Endothelial cell of hepatic sinusoid (primary cell): Measurements from ENCODE around the gene OGDH.
"Not testable (repeated sequence)": the region's sequence is repeated elsewhere in the genome, so short reads cannot be mapped to it uniquely, and the experiment has no call there.

Experiments used
- in situ Hi-C: cut with HindIII; loops from 2 replicates; pipeline ENCODE4 v1.10.0; 2017; ENCODE audit warnings: low sequenced_read_pairs

Gene OGDH

GRCh38 chr7:44698046-44698580 lies 91.7 kb downstream of the OGDH start:
- in situ Hi-C loops: no loop called here

GRCh38 chr7:44699598-44699997 lies 93.2 kb downstream of the OGDH start:
- in situ Hi-C loops: not testable (repeated sequence)

GRCh38 chr7:44700322-44700721 lies 93.9 kb downstream of the OGDH start:
- in situ Hi-C loops: no loop called here

- in situ Hi-C loops: not testable (repeated sequence)
Measured at GRCh38 chr7:44703391-44703790, 97.0 kb downstream of the OGDH start.

- in situ Hi-C loops: no loop called here
Measured at GRCh38 chr7:44703921-44704320, 97.5 kb downstream of the OGDH start.

- in situ Hi-C loops: no loop called here
Measured at GRCh38 chr7:44705434-44705833, 99.0 kb downstream of the OGDH start.

- in situ Hi-C loops: no loop called here
Measured at GRCh38 chr7:44706788-44707557, 100.5 kb downstream of the OGDH start.

GRCh38 chr7:44707558-44708230 lies 101.3 kb downstream of the OGDH start:
- in situ Hi-C loops: no loop called here

- in situ Hi-C loops: no loop called here
Measured at GRCh38 chr7:44709011-44709915, 102.8 kb downstream of the OGDH start.

GRCh38 chr7:44709945-44710596 lies 103.6 kb downstream of the OGDH start:
- in situ Hi-C loops: no loop called here

- in situ Hi-C loops: no loop called here
Measured at GRCh38 chr7:44711528-44711927, 105.1 kb downstream of the OGDH start.

GRCh38 chr7:44712012-44712411 lies 105.6 kb downstream of the OGDH start:
- in situ Hi-C loops: no loop called here

- in situ Hi-C loops: no loop called here
Measured at GRCh38 chr7:44713141-44713540, 106.7 kb downstream of the OGDH start.

- in situ Hi-C loops: no loop called here
Measured at GRCh38 chr7:44713680-44714335, 107.4 kb downstream of the OGDH start.

GRCh38 chr7:44716205-44716604 lies 109.8 kb downstream of the OGDH start:
- in situ Hi-C loops: no loop called here

- in situ Hi-C loops: no loop called here
Measured at GRCh38 chr7:44720301-44720700, 113.9 kb downstream of the OGDH start.

- in situ Hi-C loops: no loop called here
Measured at GRCh38 chr7:44724276-44724675, 117.8 kb downstream of the OGDH start.

GRCh38 chr7:44726250-44726649 lies 119.8 kb downstream of the OGDH start:
- in situ Hi-C loops: not testable (repeated sequence)

GRCh38 chr7:44727158-44727936 lies 120.9 kb downstream of the OGDH start:
- in situ Hi-C loops: no loop called here

GRCh38 chr7:44727937-44728262 lies 121.5 kb downstream of the OGDH start:
- in situ Hi-C loops: no loop called here
